AG08395 (cell line): ENCODE data around the gene SPTAN1.

ENCODE experiments used
- DNase-seq: peaks from one replicate; pipeline ENCODE4 v3.0.0; 2012; ENCODE audit warnings: mixed read lengths, low spot score

The SPTAN1 gene

DNA sequence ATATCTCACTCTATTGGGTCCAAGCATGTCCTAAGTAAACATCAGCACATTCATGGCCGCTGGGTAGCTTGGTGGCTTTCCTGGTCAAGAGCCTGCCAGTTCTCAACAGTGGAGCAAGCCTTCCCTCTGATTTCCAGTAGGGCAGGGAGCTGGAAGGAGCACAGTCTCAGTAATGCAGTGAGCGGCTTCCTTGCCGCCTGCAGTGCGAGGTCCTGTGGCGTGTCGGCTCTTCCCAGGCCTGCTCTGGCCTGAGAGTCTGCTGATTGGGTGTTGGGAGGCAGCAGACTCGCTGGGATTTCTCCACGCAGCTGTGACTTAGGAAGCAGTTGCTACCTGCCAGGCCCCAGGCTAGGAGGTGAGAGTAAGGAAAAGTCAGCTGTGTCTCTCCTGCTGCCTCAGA is 51.3 kb downstream of the SPTAN1 start:
- DNase-seq, result no peak

DNA sequence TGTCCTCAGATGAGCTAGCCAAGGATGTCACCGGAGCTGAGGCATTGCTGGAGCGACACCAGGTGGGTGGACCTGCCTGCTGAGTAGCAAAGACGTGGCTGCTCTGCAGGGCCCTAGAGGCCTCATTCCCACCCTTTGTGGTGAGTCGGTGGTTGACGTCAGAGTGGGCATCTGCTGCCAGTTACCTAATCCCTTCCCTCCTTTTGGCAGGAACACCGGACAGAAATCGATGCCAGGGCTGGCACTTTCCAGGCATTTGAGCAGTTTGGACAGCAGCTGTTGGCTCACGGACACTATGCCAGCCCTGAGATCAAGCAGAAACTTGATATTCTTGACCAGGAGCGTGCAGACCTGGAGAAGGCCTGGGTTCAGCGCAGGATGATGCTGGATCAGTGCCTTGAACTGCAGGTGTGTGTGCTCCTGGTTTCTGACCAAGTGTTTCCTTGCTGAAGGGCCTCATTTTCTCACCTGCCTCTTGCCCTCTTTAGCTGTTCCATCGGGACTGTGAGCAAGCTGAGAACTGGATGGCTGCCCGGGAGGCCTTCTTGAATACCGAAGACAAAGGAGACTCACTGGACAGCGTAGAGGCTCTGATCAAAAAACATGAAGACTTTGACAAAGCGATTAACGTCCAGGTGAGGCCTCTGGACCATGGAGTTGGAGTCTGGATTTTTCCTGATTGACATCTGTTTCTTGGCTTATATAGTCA is 55.4 kb downstream of the SPTAN1 start:
- DNase-seq, result peak; percentile 33

DNA sequence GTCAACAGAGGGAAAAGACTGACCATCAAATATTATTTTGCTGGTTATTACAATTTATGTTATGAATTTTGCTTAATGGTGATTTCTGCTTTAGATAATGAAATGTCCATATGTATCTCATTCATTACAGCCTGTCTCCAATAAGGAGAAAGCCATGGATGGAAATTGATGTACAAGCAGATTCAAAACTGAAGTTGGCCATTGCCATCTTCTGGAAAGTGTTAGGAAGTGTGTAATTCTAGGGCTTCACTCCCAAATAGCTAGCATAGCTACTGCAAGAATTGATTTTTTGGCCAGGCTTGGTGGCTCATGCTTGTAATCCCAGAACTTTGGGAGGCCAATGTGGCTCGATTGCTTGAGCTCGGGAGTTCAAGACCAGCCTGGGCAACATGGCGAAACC is 58.5 kb downstream of the SPTAN1 start:
- DNase-seq, result no peak

DNA sequence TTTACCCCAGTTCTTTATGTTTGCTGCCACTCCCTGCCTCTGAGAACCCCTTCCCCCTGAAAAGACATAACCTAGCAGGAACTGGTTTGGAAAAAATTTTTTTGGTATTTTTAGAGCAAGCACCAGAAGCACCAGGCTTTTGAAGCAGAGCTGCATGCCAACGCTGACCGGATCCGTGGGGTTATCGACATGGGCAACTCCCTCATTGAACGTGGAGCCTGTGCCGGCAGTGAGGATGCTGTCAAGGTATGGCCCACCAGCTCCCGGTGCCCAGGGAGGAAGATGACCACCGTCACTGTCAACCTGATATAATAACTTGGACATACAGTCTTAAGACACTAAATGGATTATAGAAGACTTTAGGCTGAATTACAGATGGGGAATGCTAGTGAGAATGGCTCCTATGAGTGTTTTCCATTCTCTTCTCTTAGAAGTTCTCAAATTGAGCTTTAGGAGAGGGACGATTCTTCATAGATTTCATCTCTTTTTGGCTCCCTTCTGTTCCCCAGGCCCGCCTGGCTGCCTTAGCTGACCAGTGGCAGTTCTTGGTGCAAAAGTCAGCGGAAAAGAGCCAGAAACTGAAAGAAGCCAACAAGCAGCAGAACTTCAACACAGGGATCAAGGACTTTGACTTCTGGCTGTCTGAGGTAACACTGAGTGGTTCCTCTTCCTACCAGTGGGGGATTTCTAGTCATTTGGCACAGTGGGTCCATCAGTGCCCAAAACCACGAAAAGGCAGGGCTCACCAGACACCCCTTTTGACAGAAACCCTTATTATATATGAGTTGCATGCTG is 59.4 kb downstream of the SPTAN1 start:
- no peak for DNase-seq

DNA sequence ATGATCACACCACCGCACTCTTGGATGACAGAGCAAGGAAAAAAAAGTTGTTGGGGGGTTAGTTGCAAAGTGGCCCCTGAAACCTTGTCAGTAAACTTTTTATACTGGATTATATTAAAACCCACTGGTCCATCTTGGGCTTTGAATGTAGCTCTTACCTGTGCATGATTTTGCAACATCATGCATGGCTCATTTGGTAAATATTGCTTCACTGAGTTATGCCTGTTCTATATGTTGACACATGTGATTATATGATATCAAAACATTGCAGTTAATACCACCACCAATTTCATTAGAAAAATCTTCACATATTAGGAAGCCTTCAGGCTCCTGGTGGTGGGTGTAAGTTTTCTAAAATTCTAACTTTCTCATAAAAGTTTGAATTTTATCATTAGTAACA is 62.3 kb downstream of the SPTAN1 start:
- no peak for DNase-seq

DNA sequence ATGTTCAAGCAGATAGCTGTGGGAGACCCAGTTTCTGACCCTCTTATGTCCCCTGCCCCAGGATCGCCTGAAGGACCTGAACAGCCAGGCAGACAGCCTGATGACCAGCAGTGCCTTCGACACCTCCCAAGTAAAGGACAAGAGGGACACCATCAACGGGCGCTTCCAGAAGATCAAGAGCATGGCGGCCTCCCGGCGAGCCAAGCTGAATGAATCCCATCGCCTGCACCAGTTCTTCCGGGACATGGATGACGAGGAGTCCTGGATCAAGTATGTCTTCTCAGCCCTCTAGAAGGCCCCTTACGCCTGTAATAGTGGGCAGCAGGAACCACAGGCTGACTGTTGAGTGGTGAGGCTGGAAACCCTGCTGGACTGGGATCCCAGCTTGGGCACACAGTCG is 63.2 kb downstream of the SPTAN1 start:
- no peak for DNase-seq

DNA sequence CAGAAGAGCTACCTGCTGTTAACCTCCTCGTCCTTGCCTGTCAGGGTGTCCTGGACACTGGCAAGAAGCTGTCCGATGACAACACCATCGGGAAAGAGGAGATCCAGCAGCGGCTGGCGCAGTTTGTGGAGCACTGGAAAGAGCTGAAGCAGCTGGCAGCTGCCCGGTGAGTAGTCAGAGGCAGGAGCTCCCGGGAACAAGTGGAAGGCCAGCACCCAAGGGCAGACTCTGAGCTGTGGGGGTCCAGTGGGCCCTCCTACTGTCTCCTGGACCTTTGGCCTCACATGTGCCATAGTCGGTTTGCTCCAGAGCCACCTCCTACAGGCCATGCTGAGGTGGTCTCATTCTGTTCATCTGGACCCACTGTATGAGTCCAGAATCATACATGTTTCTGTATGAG is 65.6 kb downstream of the SPTAN1 start:
- no peak for DNase-seq

DNA sequence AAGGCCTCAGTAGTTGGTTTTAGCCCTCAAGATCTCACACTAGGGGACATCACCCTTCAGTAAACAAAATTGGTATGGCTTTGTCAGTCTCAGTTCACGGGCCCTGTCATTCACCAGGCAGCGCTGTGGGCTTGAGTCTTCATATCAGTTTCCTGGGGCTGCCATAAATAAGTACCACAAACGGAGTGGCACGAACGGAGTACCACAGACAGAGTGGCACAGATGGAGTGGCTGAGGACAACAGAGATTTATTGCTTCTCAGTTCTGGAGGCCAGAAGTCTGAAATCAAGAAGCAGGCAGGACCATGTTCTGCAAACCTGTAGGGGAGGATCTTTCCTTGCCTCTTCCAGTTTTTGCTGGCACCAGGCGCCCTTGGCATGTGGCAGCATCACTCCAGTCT is 66.7 kb downstream of the SPTAN1 start:
- no peak for DNase-seq

DNA sequence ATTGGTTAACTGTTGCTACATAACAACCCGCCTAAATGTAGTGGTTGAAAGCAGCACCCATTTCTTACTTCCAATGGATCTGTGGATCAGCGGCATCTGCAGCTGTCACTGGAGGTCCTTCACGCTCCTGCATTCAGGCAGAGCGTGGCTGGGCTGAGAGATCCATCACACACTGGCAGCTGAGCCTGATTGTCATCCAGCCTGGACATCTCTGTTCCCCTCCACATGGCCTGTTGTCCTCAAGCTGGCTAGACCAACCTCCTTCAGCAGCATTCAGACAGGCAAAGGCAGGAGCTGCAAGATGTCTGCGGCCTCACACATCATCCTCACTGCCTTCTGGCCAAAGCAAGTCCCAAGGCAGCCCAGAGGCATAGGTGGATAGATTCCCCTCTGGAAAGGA is 67.4 kb downstream of the SPTAN1 start:
- DNase-seq, result no peak

DNA sequence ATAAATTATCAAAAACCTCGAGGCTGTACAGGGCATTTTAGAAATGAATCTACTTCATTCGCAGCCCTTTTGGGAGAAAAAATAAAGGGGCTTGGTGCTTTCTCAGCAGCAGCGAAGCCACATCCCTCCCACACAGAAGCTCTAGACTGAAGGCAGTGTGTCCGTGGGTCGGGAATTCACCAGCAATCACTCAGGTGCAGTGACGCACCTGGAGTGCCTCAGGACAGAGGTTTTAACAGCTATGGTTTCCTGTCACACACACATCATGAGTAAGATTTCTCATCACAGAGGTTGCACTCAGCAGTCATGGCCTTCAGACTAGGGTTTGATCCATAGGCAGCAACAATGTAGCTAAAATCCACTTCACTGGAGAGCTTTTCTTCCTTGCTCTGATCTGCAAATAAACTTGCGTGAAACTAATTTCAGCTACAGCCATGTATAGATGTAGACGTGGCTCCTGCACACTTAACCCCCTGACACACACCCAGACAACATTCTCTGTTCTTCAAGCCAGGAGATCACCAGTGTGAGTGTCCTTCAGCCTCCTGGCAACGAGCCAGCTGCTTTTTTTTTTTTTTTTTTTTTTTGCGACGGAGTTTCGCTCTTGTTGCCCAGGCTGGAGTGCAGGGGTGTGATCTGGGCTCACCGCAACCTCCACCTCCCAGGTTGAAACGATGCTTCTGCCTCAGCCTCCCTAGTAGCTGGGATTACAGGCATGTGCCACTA is 69.5 kb downstream of the SPTAN1 start:
- DNase-seq, result no peak

DNA sequence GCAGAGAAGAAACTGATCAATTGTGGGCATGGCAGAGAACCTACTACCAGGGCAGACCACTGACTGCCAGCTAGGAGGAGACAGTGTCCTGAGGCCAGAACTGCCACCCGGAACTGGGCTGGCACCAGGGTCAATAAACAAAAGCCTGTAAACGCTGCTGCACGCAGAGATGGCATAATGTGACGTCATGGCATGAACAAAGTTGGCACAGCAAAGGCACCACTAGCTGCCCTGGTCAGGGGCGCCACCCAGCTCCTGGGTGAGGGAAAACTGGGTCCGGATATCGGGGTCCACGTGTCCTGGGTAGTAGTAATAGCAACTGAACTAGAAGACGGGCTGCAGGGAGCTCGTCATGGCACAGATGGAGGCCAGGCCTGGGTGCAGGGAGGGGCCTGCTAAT is 72.2 kb downstream of the SPTAN1 start:
- DNase-seq, result no peak

DNA sequence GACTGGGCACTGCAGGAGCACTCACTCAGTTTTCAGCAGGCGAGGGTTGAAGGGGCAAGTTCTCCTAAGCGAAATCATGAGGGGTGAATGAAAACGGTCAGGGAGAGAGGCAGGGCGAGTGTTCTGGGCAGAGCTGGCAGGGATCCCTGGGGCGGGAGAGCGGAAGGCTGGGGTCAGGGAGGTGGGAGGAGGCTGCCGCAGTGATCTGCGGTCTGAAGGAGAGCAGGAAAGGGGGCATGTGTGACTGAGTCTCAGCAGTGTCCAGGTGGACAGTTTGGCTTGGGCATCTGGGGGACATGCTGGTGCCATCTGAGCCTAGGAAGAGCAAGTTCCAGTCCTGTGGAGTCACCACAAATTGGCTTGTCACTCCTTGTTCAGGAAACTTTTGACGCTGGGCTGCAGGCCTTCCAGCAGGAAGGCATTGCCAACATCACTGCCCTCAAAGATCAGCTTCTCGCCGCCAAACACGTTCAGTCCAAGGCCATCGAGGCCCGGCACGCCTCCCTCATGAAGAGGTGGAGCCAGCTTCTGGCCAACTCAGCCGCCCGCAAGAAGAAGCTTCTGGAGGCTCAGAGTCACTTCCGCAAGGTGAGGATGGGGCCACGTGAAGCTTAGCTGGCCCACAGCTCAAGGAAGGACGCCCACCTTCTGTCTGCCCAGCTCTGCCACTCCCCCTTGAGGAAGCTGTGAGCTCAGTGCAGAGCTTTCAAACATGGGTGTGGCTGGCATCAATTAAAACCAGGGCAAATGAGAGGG is 73.2 kb downstream of the SPTAN1 start:
- DNase-seq, result peak; percentile 55

DNA sequence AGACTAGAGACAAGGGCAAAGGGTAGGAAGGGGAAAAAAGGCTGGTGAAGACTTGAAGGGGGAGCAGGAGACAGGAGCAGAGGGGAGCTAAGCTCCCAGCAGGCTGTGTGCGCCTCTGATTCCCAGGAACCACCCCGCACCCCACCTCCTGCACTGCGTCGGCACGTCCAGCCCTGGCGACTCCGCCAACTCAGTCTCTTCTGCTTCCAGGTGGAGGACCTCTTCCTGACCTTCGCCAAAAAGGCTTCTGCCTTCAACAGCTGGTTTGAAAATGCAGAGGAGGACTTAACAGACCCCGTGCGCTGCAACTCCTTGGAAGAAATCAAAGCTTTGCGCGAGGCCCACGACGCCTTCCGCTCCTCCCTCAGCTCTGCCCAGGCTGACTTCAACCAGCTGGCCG is 73.8 kb downstream of the SPTAN1 start:
- no peak for DNase-seq

DNA sequence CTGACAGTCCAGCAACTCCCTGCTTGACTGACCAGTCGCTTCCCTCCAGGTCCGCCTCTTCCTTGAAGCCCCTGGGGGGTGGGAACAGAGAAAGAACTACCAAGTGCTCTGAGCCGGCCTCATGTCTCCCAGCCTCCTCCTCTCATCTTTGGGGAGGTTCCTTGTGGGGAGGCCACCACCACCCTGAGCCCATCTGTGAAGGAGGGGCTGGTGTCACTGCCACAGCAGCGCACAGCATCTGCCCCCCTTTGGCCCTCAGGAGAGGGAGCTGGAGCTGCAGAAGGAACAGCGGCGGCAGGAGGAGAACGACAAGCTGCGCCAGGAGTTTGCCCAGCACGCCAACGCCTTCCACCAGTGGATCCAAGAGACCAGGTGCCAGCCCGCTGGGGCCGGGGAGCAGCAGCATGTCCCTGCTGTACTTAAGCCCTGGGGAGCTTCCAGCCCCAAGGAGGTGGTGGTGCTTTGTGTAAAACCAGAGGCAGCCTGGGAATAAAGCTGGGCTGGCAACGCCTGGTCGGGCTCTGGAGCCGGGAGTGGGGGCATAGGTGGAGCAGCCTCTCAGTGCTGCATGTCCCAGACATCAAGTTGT is 74.8 kb downstream of the SPTAN1 start:
- DNase-seq, result no peak

DNA sequence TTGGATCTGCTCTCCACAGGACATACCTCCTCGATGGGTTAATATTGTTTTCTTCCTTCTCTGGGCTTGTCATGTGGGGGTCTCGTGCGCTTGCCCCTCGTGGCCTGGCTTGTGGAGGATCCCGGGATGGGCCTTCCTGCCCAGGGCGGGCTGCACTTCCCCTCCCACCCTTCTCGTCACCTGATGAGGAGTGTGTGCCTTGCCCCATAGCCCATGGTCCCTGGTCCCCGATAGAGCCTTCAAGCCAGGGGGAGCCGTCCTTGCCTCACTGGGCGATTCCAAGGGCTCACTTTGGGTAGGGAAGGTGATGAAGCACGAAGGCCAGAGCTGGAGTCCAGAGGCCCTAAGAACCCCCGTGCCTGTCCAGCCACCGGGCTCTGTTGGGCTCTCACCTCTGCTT is 75.5 kb downstream of the SPTAN1 start:
- DNase-seq, result no peak

DNA sequence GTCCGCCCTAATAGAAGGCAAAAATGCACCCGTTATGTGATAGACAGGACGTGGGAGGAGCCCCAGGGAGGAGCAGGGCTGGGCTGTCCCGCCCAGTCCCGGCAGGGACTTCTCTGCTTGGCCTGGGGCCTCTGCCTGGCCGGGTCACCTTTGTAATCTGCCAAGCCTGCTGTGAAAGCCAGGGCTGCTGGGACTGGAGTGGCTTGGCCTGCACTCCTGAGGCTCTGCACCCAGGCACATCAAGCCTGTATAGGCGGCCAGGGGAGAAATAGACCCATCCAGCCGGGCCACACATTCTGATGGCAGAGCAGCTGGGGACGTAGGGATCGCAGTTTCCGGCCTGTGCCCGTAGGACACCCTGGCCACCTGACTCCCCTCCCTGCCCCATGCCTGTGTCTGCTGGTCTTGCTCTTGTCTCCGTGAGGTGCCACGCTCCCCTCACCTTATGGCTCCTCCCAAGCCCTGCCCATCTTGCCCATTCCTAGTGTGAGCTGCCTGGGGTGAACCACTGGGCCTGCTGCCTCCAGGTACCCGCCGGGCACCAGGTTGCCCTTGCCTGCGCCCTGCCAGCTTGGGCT is 76.2 kb downstream of the SPTAN1 start:
- DNase-seq, result peak; percentile 38

DNA sequence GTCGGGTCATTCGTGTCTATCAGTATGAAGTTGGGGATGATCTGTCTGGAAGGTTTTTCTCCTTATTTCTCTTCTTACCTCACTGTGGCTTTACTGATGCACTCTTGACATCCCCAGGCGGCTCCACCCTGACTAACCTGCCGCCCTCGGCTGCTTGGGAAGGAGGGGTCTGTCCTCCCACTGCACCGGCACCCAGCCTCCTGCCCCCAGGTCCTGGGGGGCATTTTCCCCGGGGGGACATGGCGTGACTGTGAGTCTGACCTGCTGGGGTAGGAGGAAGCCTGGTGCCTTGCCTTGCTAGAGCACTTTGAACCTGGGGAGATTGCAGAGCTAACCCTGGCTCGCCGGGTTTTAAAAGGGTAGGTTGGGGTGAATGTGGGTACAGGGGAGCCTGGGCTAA is 76.7 kb downstream of the SPTAN1 start:
- DNase-seq, result no peak

DNA sequence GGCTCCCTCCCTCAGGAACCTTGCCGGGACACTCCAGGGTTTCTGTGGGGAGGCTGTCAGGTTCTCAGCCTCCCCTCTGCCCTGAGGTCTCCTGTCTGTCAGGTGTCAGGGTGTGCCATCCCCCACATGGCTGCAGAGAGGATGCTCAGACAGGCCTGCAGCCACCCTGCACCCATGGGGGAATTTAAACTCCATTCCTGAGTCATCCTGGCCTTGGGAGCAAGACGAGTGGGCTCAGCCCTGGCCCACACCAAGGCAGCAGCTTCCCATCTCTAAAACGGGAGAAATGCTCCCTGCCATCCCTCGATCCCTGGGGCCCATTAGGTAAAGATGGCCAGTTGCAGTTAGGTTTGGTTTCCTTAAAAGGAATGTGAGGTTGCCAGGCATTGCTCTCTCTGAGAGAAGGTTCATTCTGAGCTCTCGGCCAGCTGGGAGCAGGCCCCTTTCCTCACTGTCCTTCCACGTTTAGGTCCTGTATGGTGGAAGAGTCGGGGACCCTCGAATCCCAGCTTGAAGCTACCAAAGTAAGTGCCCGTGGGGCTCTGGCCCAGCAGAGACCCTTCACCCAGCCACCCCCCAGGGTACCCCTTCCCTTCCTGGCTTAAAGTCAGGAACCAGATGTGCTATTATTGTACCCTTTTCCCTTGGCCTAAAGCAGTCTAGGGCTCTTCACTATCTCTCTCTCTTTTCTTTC is 77.6 kb downstream of the SPTAN1 start:
- DNase-seq, result no peak

DNA sequence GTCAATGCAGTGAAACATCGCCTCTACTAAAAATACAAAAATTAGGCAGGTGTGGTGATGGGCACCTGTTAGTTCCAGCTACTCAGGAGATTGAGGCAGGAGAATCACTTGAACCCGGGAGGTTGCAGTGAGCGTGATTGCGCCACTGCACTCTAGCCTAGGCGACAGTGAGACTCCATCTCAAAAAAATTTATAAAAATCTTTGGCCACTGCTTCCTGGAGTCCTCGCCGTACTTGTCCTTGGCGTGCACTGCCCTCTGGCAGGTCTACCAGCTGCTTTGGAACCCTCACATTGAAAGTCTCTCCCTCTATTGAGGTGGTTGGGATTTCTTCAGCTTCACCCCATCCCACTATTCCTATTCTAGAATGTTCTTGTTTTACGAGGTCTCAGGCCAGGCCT is 79.2 kb downstream of the SPTAN1 start:
- no peak for DNase-seq

DNA sequence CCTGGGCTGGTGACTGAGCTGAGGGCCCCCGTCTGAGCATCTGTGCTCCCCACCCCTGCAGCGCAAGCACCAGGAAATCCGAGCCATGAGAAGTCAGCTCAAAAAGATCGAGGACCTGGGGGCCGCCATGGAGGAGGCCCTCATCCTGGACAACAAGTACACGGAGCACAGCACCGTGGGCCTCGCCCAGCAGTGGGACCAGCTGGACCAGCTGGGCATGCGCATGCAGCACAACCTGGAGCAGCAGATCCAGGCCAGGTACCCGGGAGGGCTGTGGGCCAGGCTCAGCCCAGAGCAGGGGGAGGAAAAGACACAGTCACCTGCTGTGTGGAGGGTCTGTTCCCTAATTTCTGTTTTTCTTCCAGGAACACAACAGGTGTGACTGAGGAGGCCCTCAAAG is 79.7 kb downstream of the SPTAN1 start:
- no peak for DNase-seq

DNA sequence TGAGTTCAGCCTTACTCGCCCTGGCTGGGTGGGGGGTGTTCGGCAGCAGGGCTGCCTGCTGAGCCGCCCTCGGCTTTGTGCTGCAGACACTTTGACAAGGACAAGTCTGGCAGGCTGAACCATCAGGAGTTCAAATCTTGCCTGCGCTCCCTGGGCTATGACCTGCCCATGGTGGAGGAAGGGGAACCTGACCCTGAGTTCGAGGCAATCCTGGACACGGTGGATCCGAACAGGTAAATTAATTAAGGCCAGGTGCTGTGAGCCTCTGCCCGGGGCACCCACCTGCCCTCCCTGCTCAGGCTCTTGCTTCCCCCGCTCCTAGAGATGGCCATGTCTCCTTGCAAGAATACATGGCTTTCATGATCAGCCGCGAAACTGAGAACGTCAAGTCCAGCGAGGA is 80.1 kb downstream of the SPTAN1 start:
- DNase-seq, result no peak
